ENCODE results near the gene ZNRF1.
"Not testable (repeated sequence)": the region's sequence is repeated elsewhere in the genome, so short reads cannot be mapped to it uniquely, and the experiment has no call there.

Gene ZNRF1

DNA sequence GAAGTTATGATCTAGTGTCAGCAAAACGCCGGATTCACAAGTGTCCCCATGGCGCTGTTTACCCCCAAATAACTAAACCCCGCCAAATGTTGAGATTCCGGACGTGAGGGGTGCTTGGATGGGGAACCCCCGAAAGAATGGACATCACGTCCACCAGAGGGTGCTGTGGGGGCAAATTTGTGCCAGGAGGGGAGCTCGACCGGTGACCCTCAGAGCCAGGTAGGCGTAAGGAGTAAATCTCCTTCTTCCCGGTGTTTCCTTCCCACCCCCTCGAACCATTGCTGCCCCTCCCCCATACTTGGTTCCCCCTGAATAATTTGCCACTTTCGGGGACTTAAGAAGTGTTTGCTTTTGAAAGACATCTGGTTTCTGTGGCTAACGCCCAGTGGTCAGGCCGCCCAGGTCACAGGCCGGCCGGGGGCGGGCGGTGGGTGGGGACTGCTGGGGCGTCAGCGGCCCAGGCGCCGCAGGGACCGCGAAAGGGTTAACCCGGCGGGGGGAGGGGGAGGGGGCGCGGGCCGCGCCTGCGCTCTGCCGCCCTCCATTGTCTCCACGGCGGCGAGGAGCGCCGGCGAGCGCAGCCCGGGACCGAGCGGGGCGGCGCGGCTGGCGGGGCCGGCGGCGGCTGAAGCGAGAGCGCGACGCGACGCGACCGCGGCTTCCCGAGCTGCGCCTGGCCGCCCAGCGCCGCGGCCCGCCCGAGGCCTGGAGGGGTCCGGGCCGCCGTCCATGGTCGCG lies at the start of gene ZNRF1:
Gene ZNRF1 (plus strand): TSS at position 544 of the 738 bp plus-strand sequence. CDS start 648 bp downstream, outside the sequence.
- peak; percentile 65 to 67 for DNase-seq (ENCODE audit: low read depth in 2 of 2)

DNA sequence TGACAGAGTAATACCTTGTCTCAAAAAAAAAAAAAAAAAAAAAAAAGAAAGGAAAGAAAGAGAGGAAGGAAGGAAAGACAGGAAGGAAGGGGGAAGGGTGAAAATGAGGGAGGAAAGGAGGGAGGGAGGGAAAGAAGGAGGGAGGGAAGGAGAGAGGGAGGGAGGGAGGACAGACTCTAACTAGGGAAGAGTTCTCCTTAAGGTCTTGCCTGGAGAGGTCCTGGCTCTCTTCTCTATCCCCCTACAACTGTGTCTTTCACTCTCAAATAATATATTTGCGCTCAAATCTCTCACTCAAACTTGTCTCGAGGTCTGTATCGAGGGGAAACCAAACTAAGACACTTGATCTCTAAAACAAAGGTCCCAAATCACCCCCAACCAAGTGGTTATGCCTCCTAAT lies 49.5 kb upstream of the ZNRF1 start:
- no peak for DNase-seq (ENCODE audit: low read depth in 2 of 2)

DNA sequence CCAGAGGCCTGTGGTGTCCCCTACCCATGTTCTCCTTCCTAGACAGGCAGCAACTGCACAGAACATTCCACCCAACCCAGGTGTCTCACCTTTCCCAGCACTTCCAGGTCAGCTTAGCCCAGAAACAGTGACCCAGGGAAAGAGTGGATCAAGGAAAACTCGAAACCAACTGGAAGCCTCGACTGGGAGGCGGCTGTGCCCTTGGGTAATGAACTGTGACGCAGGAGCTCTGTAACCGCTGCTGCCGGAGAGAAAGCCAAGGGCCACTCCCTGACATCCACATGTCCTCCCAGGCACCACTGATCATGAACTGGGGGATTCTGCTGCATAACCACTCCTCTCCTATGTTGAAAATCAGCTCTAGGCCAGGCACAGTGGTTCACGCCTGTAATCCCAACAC lies 48.3 kb upstream of the ZNRF1 start:
- no peak for DNase-seq (ENCODE audit: low read depth in 2 of 2)

DNA sequence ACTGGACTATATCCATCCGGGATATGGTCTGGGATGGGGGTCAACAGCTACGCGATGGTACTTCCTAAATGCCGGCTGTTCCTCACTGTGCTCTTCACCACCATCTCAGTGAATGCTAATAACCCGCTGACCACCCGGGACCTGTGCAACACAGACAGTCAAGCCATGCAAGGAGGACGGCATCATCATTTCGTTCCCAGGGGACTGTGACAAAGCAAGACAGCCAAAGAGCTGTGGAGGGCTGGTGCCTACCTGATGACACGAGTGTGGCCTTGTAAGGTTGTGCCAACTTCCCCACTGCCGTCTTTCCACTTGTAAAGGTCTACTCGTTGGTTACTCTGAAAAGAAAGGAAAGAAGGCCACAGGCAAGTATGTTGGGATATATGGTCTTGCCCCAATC lies 47.6 kb upstream of the ZNRF1 start:
- no peak for DNase-seq (ENCODE audit: low read depth in 2 of 2)

DNA sequence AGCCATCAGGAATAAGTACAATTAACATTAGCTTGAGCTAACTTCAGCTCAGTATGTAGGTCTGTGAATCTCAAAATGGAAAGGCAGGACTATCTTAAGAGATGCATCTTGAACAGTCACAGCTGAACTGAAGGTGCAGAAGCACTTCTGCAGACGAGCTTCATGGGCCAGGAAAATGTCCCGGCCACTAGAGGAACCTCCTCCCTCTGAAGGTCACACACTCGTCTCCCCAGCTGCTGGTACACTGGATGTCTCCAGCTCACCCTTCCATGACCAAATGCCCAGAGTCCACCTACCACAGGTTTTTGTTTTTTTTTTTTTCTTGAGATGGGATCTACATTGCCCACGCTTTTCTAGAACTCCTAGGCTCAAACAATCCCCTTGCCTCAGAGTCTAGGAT lies 47.1 kb upstream of the ZNRF1 start:
- no peak for DNase-seq (ENCODE audit: low read depth in 2 of 2)

DNA sequence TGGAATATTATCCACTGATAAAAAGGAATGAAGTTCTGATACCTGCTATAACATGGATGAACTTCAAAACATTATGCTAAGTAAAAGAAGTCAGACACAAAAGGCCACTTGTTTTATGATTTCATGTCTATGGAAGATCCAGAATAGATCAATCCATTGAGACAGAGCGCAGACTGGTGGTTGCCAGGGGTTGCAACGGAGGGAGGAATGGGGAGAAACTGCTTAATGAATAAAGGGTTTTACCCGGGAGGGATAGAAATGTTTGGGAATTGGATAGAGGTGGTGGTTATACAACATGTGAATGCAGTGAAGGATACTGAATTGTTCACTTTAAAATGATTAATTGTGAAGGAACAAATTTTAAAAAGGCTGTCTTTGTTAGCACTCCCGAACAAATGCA lies 44.1 kb upstream of the ZNRF1 start:
- DNase-seq (ENCODE audit: low read depth in 2 of 2): no peak

DNA sequence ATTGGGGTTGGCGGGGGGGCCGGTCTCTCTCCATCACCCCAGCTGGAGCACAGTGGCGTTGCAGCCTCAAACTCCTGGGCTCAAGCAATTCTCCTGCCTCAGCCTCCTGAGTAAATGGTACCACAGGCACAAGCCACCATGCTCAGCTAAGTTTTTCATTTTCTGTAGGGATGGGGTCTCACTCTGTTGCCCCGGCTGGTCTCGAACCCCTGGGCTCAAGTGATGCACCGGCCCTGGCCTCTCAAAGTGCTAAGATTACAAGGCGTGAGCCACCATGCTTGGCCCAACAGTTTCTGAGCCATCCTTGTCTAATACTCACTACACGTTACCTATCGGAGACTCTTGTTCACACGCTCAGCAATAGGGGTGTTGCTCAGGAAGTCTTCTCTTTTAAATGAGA lies 25.5 kb upstream of the ZNRF1 start:
- no peak for DNase-seq (ENCODE audit: low read depth in 2 of 2)

DNA sequence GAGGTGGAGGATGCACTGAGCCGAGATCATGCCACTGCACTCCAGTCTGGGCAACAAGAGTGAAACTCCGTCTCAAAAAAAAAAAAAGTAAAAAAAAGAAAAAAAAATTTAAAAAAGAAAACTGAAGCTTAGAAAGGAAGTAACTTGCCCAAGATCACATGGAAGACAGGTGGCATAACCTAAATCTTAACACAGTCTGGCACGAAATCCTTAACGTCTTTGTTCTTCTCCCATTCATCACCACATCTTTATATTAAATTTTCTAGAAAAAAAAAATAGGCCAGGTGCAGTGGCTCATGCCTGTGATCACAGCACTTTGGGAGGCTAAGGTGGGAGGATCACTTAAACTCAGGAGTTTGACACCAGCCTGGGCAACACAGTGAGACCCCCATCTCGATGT lies 23.2 kb upstream of the ZNRF1 start:
- no peak for DNase-seq (ENCODE audit: low read depth in 2 of 2)

DNA sequence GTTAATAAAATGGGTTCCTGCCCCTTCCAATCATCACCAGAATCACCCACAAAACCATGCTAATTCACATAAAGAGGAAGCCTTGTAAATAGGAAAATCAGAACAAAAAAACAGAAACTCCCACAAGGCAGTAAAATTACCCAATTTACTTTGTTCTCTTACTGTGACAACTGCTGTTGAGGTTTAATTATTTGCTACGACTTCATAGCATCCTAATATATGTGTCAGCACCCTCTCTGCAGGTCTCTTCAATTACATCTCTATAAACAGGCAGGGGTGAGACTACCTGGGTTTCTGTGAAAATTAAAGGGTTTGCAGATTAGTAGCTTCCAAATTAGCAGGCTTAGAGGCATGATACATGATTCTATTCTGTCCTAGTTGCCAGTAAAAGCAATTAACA lies 16.6 kb upstream of the ZNRF1 start:
- no peak for DNase-seq (ENCODE audit: low read depth in 2 of 2)

DNA sequence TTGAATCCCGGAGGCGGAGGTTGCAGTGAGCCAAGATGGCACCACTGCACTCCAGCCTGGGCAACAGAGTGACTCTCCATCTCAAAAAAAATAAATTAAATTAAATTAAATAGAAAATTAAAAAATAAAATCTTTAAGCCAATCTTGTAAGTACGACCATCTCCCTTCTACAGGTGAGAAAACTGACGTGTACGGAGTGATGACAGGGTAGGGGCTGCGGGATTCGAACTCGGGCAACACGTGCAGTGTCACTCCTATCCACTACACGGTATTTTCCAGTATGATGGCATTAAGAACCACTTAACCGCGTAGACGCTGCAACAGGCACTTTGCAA lies 14.7 kb upstream of the ZNRF1 start:
- no peak for DNase-seq (ENCODE audit: low read depth in 2 of 2)

DNA sequence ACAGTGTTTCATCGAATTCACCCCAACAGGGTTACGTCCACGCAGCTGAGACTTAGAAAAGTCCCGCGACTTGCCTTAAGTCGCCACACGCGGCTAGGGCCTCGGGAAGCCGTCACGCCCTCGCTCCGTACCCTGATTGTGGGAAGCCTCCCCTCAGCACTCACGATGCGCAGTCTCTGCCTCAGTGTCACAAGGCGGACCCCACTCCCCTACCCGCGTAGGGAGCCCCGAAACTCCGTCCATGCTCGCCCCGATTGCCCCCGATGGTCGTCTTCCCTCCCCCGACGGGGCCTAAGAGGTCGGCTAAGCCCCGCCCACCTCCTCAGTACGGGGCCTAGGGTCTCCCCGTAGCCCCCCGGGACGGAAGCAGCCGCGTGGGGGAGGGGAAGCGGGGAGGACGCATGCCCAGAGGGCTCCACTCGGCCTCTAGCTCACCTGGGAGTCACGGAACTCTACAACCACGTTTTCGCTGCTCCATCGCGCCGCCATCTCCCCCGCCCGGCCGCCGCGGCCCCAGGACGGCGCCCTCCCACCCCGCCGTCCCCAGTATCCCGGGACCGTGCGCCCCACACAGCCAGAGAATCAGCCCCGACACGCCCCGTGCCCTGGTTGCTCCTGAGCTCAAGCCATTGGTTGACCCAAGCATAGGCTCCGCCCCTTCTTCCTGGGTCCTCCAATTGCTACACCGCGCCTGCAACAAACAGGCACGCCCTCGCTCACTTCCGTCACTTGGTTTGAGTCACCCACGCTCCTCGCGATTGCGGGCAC lies 14.1 kb upstream of the ZNRF1 start, which contains the start of gene WDR59:
Gene WDR59 (minus strand): TSS at position 595 of the 768 bp plus-strand sequence. CDS start 106 bp downstream, at position 489.
- DNase-seq (ENCODE audit: low read depth in 2 of 2): peak; percentile 95

DNA sequence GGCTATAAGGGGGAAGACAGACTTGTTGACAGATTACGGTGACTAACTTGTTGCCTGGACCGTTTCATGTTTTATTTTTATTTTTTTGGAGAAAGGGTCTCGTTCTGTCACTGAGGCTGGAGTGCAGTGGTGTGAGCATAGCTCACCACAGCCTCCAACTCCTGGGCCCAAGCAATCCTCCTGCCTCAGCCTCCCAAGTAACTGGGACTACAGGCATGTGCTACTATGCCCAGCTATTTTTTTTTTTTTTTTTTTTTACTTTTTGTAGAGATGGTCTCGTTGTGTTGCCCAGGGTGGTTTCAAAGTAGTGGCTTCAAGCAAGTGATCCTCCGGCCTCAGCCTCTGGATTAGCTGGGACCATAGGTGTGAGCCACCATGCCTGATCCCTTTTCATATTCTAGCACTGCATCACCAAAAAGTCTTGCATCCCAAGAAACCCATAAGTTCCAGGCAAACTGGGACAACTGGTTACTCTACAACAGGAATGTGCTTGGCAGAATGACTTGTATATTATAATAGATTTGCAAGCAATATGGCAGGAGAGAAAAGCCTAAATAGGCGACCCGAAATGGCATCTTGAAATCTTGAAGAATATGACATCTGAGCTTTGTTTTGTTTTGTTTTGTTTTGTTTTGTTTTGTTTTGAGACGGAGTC lies 11.7 kb upstream of the ZNRF1 start:
- no peak for DNase-seq (ENCODE audit: low read depth in 2 of 2)

DNA sequence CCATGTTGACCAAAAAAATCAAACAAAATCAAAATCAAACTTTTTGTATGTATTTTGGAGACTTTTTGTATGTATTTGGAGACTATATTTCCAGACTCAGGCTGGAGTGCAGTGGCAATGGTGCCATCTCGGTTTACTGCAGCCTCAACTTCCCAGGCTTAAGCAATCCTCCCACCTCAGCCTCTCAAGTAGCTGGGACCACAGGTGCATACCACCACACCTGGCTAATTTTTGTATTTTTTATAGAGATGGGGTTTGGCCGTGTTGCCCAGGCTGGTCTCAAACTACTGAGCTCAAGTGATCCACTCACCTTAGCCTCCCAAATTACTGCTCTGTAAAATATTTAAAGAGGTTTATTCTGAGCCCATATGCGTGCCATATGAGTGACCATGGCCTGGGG lies 9.0 kb upstream of the ZNRF1 start:
- DNase-seq (ENCODE audit: low read depth in 2 of 2): not testable (repeated sequence)

DNA sequence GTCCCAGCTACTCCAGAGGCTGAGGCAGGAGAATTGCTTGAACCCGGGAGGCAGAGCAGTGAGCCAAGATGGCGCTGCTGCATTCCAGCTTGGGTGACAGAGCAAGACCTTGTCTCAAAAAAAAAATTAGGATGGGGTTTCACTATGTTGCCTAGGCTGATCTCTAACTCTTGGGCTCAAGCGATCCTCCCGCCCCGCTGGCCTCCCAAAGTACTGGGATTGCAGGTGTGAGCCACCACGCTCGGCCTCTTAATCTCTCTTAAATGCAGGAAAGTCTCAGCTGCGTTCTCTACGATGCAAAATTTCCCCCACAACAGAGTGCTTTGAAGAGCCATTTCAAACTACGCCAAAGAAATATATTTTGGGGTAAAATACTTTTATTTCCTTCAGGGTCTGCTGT lies 8.0 kb upstream of the ZNRF1 start:
- no peak for DNase-seq (ENCODE audit: low read depth in 2 of 2)

DNA sequence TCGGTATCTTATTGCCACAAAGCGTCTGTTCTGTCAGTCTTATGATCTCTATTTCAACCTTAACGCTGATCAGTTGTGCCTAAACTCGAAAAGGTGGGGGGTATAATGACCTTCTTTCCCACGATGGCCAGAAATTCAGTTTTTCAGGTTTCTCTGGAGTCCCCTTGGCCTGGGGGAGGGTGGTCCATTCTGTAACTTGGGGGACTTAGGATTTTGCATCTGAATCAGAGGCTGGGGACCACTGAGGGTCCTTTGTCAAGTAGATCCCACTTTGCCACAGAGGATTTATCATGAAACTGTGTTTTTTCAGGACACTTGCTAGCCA lies 7.6 kb upstream of the ZNRF1 start:
- DNase-seq (ENCODE audit: low read depth in 2 of 2): no peak

DNA sequence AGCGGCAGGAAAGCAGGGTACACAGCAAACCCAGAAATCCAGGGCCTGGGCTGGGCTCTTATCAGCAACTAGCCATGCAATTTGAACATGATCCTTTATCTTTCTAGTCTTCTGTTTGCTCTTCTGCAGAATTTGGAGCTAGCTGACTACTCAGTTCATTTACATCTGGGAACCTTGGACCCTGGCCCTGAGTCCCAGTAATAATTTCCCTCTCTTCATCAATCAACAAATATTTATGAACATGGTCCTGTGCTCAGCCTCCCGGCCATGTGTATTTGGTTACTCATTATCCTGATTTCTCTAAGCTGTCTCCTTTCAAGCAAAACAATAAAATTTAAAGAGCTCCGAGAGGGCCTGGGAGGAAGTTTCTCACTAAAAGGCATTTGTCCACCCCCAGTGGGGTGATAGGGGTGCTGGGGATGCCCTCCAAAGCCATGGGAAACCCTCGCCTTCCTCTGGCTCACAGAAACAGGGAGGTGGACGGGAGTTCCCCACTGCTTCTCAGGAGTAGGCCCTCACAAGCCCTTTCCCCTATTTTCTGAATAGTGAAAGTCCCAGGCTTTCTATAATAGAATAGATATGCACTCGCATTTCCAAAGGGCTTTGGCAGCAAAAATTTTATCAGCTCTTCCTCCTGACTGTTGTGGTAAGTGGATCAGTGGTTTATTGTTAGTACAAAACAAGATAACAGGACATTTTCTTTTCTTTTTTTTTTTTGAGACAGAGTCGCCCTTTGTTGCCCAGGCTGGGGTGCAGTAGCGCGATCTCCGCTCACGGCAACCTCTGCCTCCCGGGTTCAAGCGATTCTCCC lies 7.0 kb upstream of the ZNRF1 start:
- no peak for DNase-seq (ENCODE audit: low read depth in 2 of 2)

DNA sequence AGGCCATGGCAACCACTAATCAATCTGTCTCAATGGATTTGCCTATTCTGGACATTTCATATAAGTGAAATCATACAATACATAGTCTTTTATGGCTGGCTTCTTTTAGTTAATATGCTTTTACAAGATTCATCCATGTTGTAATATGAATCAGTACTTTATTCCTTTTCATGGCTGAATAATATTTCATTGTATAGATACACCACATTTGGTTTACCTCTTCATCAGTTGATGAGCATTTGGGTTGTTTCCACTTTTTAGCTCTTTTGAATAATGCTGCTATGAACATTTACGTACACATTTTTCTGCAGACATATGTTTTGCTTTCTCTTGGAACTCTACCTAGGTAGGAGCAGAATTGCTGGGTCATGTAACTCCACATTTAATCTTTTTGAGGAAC lies 2.8 kb upstream of the ZNRF1 start:
- no peak for DNase-seq (ENCODE audit: low read depth in 2 of 2)

DNA sequence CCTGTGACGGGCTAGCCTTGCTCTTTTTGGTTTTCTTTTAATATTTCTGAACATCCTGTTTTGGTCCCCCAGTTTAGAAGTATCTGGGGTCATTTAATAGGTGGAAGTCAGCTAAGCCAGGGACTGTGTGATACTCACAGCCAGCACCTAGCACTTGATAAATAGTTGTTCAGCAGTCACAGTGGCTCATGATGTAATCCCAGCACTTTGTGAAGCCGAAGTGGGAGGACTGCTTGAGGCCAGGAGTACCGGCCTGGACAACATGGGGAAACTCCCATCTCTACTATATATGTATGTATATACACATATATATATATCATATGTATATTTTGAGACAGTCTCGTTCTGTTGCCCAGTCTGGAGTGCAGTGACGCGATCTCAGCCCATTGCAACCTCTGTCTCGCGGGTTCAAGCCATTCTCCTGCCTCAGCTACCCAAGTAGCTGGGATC lies 1.8 kb upstream of the ZNRF1 start:
- DNase-seq (ENCODE audit: low read depth in 2 of 2): no peak

DNA sequence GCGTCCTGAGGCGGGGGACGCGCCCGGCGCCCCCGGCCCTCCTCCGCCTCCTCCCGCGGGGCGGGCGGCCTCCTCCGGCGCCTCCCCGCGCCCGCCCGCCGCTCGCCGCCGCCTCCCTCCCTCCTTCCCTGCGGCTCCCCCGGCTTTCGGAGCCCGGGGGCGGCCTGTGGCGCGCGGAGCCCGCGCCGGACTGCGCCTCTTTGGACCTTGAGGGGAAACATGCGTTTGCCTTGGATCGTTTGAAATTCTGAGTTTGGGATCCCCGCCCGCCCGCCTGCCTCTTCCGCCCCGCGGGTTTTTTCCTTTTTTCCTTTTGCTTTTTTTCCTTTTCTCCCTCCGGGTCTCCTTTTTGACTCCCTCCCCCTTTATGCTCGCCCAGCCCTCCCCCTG lies 390 bp downstream of the ZNRF1 start:
- DNase-seq (ENCODE audit: low read depth in 2 of 2): no peak

DNA sequence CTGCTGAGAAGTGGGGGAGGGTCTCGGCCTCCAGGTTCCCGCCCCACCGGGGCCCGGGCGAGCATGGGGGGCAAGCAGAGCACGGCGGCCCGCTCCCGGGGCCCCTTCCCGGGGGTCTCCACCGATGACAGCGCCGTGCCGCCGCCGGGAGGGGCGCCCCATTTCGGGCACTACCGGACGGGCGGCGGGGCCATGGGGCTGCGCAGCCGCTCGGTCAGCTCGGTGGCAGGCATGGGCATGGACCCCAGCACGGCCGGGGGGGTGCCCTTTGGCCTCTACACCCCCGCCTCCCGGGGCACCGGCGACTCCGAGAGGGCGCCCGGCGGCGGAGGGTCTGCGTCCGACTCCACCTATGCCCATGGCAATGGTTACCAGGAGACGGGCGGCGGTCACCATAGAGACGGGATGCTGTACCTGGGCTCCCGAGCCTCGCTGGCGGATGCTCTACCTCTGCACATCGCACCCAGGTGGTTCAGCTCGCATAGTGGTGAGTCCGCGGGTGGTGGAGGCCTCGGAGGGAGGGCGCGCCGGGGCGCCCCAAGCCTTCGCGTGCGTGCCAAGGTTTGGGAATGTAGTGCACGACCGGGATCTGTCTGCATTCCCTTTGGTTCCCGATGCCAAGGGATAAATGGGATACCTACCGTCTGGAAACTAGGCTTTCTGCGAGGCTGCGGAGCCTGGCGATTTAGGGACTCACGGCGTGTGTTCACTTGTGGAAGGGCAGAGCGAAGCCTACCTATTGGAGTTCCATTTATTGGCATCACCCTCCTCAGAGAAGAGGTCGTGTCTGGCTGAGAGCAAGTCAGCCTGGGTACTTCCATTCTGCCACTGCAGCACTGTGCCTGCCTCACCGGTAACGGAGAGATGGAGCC lies 1.0 kb downstream of the ZNRF1 start:
- DNase-seq (ENCODE audit: low read depth in 2 of 2): peak in 1 of 2 donors; percentile 29

DNA sequence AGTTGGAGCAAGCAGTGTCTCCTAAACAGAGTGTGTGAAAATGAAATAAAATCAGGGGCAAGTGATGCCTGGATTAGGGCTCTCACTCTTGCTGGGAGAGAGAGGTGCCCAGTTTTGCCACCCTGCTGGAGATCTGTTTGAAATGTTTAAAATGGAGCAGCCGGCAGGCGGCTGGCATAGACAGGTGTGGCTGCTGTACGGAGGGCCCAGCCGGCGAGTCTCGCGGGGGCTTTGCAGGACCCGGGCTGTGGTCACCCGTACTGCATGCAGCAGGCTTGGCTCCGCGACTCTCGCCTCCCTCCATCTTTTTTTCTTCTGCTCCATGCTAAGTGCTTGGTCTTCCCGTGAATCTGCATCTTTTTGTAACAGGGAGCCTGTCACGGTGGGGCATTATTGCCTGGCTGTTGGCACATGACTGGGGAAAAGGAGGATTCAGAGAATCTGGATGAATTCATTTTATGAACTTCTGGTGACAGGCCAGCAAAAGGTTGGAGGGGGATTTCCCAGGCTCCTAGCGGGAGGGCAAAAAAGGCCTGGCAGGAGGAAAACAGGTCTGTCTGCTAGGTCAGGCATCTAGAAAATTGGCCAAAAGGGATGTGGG lies 1.8 kb downstream of the ZNRF1 start:
- DNase-seq (ENCODE audit: low read depth in 2 of 2): no peak

All from stimulated activated CD8-positive, alpha-beta memory T cell treated with anti-CD3 and anti-CD28 coated beads, Interleukin-7, amount 100 ng/mL, for 1 hour (primary cell).